Esophagus (tissue), 2 donors: ENCODE data around the gene IGFL1. TPM values are rescaled to one million over a fixed set of nuclear protein-coding genes. Genes with fewer than 3 reads are reported as not detected.
"Not testable (repeated sequence)": the region's sequence is repeated elsewhere in the genome, so short reads cannot be mapped to it uniquely, and the experiment has no call there.

Experiments
- H3K27ac ChIP-seq, 2 donors: one replicate each; pipeline ENCODE4 v1.5.1; 2013; ENCODE audit warnings: low read depth in 2 of 2, mild to moderate bottlenecking in 2 of 2, inconsistent platforms in 1 of 2, low read length in 1 of 2, moderate library complexity in 1 of 2
- H3K27me3 ChIP-seq, 2 donors: one replicate each; pipeline ENCODE4 v1.6.1; 2013; ENCODE audit warnings: low read length in 2 of 2, control low read depth in 1 of 2, mild to moderate bottlenecking in 1 of 2; ENCODE audit not compliant: insufficient read depth in 2 of 2, control insufficient read depth in 1 of 2
- H3K36me3 ChIP-seq, 2 donors: one replicate each; pipeline ENCODE4 v1.6.1; 2013; ENCODE audit warnings: low read length in 1 of 2; ENCODE audit not compliant: control insufficient read depth in 2 of 2, insufficient read depth in 2 of 2
- H3K4me1 ChIP-seq, 2 donors: one replicate each; pipeline ENCODE4 v1.6.1; 2013; ENCODE audit warnings: low read length in 1 of 2; ENCODE audit not compliant: control insufficient read depth in 2 of 2, insufficient read depth in 2 of 2
- H3K4me3 ChIP-seq, 2 donors: one replicate each; pipeline ENCODE4 v1.5.1; 2013; ENCODE audit warnings: low read length in 2 of 2, mild to moderate bottlenecking in 2 of 2, low read depth in 1 of 2, moderate library complexity in 1 of 2
- H3K9me3 ChIP-seq, 2 donors: one replicate each; pipeline ENCODE4 v1.6.1; 2013; ENCODE audit warnings: mild to moderate bottlenecking in 2 of 2, low read depth in 1 of 2, low read length in 1 of 2, moderate library complexity in 1 of 2; ENCODE audit not compliant: control insufficient read depth in 2 of 2, insufficient read depth in 1 of 2
- WGBS, 2 donors: extraction: QIAGEN DNeasy Blood & Tissue Kit; methylation state at CpG; one replicate each; pipeline ENCODE4 v1.1.7; 2013; 5-methylcytosine and 5-hydroxymethylcytosine counted together
- polyA plus RNA-seq, 2 donors: library from polyadenylated mRNA; stranded (reverse); fragments of 200-250 nt; gene quantifications; one replicate each; pipeline ENCODE4 v1.2.3, GENCODE V29; 2013
- donor health status: healthy with polysubstance abuse.
- donor health status: Bipolar disorder and iron deficiency.

IGFL1 gene
- polyA plus RNA-seq, 2 donors, result 58.7 to 66.5 TPM

DNA sequence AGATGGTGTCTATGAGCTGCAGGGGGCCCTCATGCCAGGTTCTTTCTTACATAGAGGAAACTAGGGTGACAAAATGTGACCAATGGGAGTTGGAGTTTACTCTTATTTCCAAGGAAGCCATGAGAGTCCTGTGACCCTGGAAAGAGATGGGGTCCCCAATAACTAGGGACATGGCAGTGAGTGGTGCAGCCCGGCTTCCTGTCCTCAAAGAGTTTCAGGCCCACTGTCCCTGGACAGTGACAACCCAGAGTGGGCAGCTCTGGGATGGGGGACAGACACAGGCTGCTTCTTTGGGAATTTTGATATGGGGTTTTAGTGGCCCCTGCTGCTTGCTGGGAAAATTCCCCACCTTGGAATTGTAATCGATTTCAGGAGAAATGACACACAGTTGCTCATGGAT lies 8.4 kb upstream of the IGFL1 start:
- Histone ChIP-seq H3K4me1 (peaks cover 7 to 16% of the 10 kb centered on the region in 2 donors), H3K9me3 (no peaks in the 10 kb centered on the region), H3K4me3 (no peak overlapping the region), H3K36me3 (no peaks in the 10 kb centered on the region), H3K27ac (no peak overlapping the region), H3K27me3 (peaks cover 0 to 2% of the 10 kb centered on the region in 2 donors)
- WGBS, 2 donors, result 82 to 90% methylated on average over 2 of the region's 2 CpGs

DNA sequence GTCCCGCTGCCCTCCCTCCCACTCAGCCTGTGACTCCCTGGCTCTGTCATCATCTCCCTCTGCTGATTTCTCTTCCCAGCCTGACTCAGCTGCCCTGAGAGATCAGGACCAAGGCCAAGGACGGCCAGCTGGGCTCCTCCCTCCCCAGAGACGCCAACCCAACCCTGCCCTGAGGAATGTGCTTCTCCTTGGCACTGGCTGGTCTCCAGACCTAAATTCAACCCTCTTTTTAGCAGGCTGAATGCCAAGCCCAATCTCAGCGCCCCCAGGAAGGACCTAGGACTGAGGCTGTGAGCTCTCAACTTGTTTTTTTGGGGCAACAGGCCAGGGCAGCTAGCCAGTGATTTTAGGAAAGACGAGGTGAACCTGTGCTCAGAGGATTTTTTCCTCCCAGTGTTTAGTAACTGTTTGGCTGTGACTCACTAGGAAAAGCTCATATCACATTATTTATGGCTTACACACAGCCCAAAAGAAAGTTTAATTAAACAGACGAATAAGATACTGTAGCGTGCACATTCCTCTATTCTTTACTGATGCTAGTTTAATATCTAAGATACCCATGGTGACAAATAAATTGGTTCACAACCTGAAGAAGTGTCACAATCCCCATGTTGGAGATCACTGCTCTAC lies 7.4 kb upstream of the IGFL1 start:
- 18 to 23% methylated on average over 7 of the region's 7 CpGs for WGBS, 2 donors
- Histone ChIP-seq H3K36me3 (no peaks in the 10 kb centered on the region), H3K27me3 (no peaks in the 10 kb centered on the region), H3K9me3 (no peaks in the 10 kb centered on the region), H3K27ac (peak overlapping the region; percentile 75), H3K4me3 (no peak overlapping the region), H3K4me1 (peaks cover 10 to 19% of the 10 kb centered on the region in 2 donors)

DNA sequence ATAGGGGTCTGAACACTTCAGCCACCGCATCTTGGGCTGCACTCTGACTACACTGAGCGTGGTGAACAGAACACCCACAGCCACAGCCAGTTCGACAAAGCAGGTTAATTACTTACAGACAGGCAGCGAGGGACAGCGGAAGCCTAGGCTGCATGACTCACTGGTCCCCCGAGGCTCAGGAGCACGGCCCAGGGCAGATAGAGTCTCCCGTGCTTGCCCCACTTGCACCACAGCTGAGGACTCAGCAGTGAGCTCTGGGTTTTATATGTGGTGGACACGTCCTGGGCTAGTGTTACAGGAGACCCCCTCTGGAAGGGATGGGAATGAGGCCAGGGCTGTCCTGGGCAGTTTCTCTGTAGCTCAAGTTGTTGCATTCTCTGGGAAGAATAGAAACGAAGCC lies 5.8 kb upstream of the IGFL1 start:
- H3K4me1 ChIP-seq, result peaks cover 14 to 21% of the 10 kb centered on the region in 2 donors
- 42 to 43% methylated on average over 7 to 8 of the region's 10 CpGs for WGBS, 2 donors

DNA sequence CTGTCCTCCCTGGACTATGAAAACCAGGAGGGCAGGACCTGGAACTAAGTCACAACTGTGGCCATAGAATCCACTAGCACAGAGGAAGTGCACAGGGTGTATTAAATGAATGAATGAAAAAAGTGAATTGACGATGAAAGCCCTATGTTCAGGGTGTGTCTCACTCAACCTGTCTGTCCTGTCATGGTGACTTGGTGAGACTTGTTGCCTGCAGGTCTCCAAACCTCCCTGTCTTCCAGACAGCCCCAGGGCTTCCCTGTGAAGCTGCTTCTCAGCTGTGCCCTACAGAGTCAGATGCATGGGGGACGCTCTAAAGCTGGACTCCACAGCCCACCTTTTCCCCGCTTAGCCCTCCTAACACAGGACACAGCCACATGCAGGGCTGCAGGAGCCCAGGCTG lies 4.8 kb upstream of the IGFL1 start:
- H3K27me3 ChIP-seq, result no peaks in the 10 kb centered on the region
- H3K9me3 ChIP-seq, result no peaks in the 10 kb centered on the region
- no peak overlapping the region for H3K4me3 ChIP-seq
- WGBS, 2 donors, result 43 to 62% methylated on average over 3 of the region's 3 CpGs
- H3K4me1 ChIP-seq, result peaks cover 14 to 27% of the 10 kb centered on the region in 2 donors
- no peaks in the 10 kb centered on the region for H3K36me3 ChIP-seq
- H3K27ac ChIP-seq, result peak overlapping the region; percentile 44 to 93

More for the DNA sequence above, 5.8 kb upstream of the IGFL1 start:
- H3K27ac ChIP-seq, result peak overlapping the region in 1 of 2 donors; percentile 38
- not testable (repeated sequence) for H3K4me3 ChIP-seq, H3K27me3 ChIP-seq, H3K36me3 ChIP-seq, H3K9me3 ChIP-seq

DNA sequence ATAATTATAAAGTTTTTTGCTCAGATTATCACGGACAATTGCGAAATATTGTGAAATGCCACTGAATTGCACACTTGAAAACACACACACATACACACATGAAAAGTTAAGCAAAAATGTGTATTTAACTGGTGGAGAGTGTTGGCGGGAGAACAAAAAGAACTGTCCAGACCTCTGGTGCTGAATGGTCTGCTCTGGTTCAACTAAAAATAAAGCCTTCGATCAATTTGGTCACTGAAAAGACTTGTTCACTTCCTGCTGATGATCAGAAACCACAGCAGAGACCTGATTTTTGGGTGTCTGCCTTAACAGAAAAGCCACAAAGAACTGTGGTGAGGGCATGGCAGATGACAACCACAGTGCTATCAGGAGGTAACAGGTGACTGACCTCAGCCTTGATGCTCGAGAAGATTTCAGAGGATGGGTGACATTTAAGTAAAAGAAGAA lies 4.0 kb upstream of the IGFL1 start:
- Histone ChIP-seq H3K36me3 (no peaks in the 10 kb centered on the region), H3K4me3 (no peak overlapping the region), H3K27me3 (no peaks in the 10 kb centered on the region), H3K27ac (no peak overlapping the region), H3K9me3 (no peaks in the 10 kb centered on the region), H3K4me1 (peaks cover 14 to 32% of the 10 kb centered on the region in 2 donors)
- 19 to 32% methylated on average over 5 of the region's 5 CpGs for WGBS, 2 donors

DNA sequence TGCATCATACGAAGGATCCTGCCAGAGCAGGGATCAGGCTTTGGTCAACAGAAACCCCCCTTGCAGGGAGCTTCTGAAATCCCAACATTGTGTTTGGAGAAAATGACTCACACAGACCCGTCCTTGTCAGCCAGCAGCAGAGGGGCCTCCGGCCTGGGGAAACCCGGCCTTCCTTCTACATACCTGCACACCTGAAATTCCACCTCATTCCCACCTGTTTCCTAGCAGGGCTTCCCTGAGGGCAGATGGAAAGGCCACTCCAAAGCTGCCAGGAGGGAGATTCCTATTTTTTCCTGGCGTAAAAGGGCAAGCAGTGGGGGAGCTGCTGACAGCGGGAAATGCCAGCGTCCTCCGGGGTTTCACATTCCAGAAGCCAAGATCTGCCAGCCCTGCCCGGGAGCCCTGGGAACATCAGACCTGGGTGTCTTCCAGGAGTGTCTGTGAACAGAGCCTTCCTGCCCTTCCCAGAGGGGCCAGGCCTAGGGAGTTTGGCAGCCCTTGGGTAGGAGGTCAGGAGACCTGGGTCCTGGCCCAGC lies 3.0 kb upstream of the IGFL1 start:
- peaks cover 13 to 34% of the 10 kb centered on the region in 2 donors for H3K4me1 ChIP-seq
- H3K9me3 ChIP-seq, result no peaks in the 10 kb centered on the region
- 35 to 40% methylated on average over 9 of the region's 9 CpGs for whole genome bisulfite sequencing, 2 donors
- no peaks in the 10 kb centered on the region for H3K27me3 ChIP-seq
- no peaks in the 10 kb centered on the region for H3K36me3 ChIP-seq
- peak overlapping the region in 1 of 2 donors; percentile 26 for H3K27ac ChIP-seq
- H3K4me3 ChIP-seq, result no peak overlapping the region

DNA sequence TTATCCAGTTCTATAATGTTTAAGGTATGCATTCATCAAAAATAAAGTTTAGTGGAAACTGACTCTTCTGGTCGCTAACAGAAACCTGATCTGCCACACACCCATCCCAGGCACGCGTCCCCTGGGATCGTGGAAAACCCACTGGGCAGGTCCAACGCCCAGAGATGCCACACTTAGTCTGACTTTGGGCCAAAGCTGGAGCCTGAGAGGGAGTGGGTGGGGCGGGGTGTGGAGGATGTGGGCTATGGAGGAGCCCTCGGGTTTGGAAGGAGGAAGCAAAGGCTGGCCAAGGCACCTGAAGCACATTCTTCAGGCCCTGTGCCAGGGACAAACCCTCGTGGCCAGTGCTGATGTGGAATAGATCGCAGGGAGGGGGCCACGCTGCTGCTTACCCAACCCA lies 2.5 kb downstream of the IGFL1 start:
- Histone ChIP-seq H3K9me3 (peaks cover 0 to 2% of the 10 kb centered on the region in 2 donors), H3K4me3 (no peak overlapping the region), H3K4me1 (peaks cover 4 to 25% of the 10 kb centered on the region in 2 donors), H3K27me3 (no peaks in the 10 kb centered on the region), H3K27ac (peak overlapping the region; percentile 6 to 63), H3K36me3 (no peaks in the 10 kb centered on the region)
- WGBS, 2 donors, result 38 to 48% methylated on average over 10 of the region's 10 CpGs

DNA sequence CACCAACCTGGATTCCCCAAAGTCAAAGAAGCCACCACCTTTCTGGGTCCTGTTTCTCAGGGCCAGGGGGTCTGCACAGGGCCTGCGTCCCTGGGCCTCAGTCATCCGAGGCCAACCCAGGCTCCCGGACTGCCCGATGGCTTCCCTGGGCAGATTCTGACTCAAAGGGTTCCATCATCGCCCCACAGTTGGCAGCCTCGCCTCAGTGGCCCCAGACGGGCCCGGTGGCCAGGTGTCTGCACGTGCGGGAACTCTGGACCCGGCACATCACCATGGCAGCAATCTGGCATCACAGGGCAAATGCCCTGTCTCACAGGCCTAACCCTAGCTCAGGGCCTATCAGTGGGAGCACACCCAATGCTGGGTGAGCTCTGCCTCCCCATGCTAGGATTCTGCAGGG lies 2.9 kb downstream of the IGFL1 start:
- Histone ChIP-seq H3K27me3 (no peaks in the 10 kb centered on the region), H3K27ac (peak overlapping the region; percentile 6 to 63), H3K4me3 (no peak overlapping the region), H3K9me3 (peaks cover 0 to 2% of the 10 kb centered on the region in 2 donors), H3K4me1 (peaks cover 0 to 22% of the 10 kb centered on the region in 2 donors), H3K36me3 (no peaks in the 10 kb centered on the region)
- WGBS, 2 donors, result 79 to 83% methylated on average over 11 of the region's 11 CpGs

DNA sequence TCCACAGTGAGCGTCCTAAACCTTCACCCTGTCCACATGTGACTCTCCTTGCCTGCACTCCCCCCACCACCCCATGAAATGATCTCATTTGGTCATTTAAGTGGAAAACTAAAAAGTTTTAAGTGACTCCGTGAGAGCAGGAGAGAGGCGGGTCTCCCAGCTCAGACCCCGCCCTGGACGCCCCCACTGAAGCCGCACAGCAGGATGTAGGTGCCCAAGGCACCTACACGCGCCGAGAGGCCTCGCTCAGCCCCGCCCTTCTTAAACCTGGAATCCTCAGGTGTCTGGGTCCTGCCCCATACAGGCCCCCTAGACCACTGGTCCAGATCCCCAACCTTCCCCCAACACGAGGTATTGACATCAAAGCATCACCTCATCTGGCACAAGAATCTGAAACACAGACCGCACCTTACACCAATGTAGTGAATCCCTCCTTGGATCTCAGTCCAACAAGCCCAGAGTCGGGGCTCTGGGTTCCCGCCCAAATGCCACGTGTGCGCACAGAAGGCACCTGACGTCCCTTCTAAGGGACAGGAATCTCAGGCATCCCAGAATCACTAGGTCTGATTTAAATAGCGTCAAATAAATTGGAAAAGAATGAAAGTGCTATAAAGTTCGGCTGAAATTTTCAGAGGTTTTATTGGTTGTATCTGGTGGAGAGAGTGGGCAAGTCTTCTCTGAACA lies 3.5 kb downstream of the IGFL1 start:
- Histone ChIP-seq H3K36me3 (no peaks in the 10 kb centered on the region), H3K27me3 (no peaks in the 10 kb centered on the region), H3K9me3 (peaks cover 0 to 2% of the 10 kb centered on the region in 2 donors), H3K4me3 (no peak overlapping the region), H3K27ac (no peak overlapping the region), H3K4me1 (peaks cover 0 to 22% of the 10 kb centered on the region in 2 donors)
- WGBS, 2 donors, result 84 to 86% methylated on average over 20 of the region's 20 CpGs
